Measurements from ENCODE around the gene TDRD7. TPM values are rescaled to one million over a fixed set of nuclear protein-coding genes. Genes with fewer than 3 reads are reported as not detected.

TDRD7 gene
- total RNA-seq, 1 donor from 2014 or later = 7.6 TPM

GRCh38 chr9:97505845-97506244 lies 93.9 kb downstream of the TDRD7 start:
- Mint-ChIP-seq H3K36me3 (no peaks in the 10 kb centered on the region), H3K27ac (no peak overlapping the region), H3K4me3 (no peak overlapping the region), H3K9me3 (no peaks in the 10 kb centered on the region), H3K27me3 (peaks cover 45% of the 10 kb centered on the region), H3K4me1 (ENCODE audit: unreplicated experiment) (peaks cover 5% of the 10 kb centered on the region)
- no peak for TF ChIP-seq CTCF (conservative IDR thresholded peaks at IDR 0.05)
- DNase-seq (ENCODE audit: extremely low spot score, unreplicated experiment) = no peak

- H3K4me3 Mint-ChIP-seq = no peak overlapping the region
- H3K27ac Mint-ChIP-seq = no peak overlapping the region
- no peaks in the 10 kb centered on the region for H3K36me3 Mint-ChIP-seq
- no peak for TF ChIP-seq CTCF (conservative IDR thresholded peaks at IDR 0.05)
- H3K4me1 Mint-ChIP-seq (ENCODE audit: unreplicated experiment) = peaks cover 5% of the 10 kb centered on the region
- peaks cover 41% of the 10 kb centered on the region for H3K27me3 Mint-ChIP-seq
- no peaks in the 10 kb centered on the region for H3K9me3 Mint-ChIP-seq
- no peak for DNase-seq (ENCODE audit: extremely low spot score, unreplicated experiment)
Observed at GRCh38 chr9:97506306-97506705, 94.4 kb downstream of the TDRD7 start.

GRCh38 chr9:97506787-97507186 lies 94.9 kb downstream of the TDRD7 start:
- H3K36me3 Mint-ChIP-seq = no peaks in the 10 kb centered on the region
- no peak overlapping the region for H3K4me3 Mint-ChIP-seq
- DNase-seq (ENCODE audit: extremely low spot score, unreplicated experiment) = no peak
- H3K27me3 Mint-ChIP-seq = peaks cover 41% of the 10 kb centered on the region
- no peaks in the 10 kb centered on the region for H3K9me3 Mint-ChIP-seq
- no peak overlapping the region for H3K27ac Mint-ChIP-seq
- peaks cover 5% of the 10 kb centered on the region for H3K4me1 Mint-ChIP-seq (ENCODE audit: unreplicated experiment)
- no peak for TF ChIP-seq CTCF (conservative IDR thresholded peaks at IDR 0.05)

- TF ChIP-seq CTCF (conservative IDR thresholded peaks at IDR 0.05) = no peak
- peaks cover 36% of the 10 kb centered on the region for H3K27me3 Mint-ChIP-seq
- H3K36me3 Mint-ChIP-seq = no peaks in the 10 kb centered on the region
- peaks cover 5% of the 10 kb centered on the region for H3K4me1 Mint-ChIP-seq (ENCODE audit: unreplicated experiment)
- H3K27ac Mint-ChIP-seq = no peak overlapping the region
- peak; percentile 1 for DNase-seq (ENCODE audit: extremely low spot score, unreplicated experiment)
- no peaks in the 10 kb centered on the region for H3K9me3 Mint-ChIP-seq
- H3K4me3 Mint-ChIP-seq = no peak overlapping the region
Observed at GRCh38 chr9:97507428-97507984, 95.6 kb downstream of the TDRD7 start.

- DNase-seq (ENCODE audit: extremely low spot score, unreplicated experiment) = no peak
- Mint-ChIP-seq H3K27ac (no peak overlapping the region), H3K4me3 (no peak overlapping the region), H3K9me3 (no peaks in the 10 kb centered on the region), H3K36me3 (no peaks in the 10 kb centered on the region), H3K27me3 (peaks cover 22% of the 10 kb centered on the region), H3K4me1 (ENCODE audit: unreplicated experiment) (no peaks in the 10 kb centered on the region)
- TF ChIP-seq CTCF (conservative IDR thresholded peaks at IDR 0.05) = no peak
Observed at GRCh38 chr9:97508852-97509251, 97.0 kb downstream of the TDRD7 start.
